Right lung (tissue), 10 donors: ENCODE results near the gene CNOT6L. TPM values are rescaled to one million over a fixed set of nuclear protein-coding genes. Genes with fewer than 3 reads are reported as not detected.
A peak's percentile ranks its signal among the peaks of the same experiment; 100 is the strongest.
"Not testable (repeated sequence)": the region's sequence is repeated elsewhere in the genome, so short reads cannot be mapped to it uniquely, and the experiment has no call there.

ENCODE experiments used
- DNase-seq, 2 donors: peaks; one replicate each; pipeline ENCODE4 v3.0.0-alpha.2; 2013
- long read RNA-seq, 8 donors: transcript quantifications; one replicate each; lab custom pipeline, GENCODE V29; 2026
- polyA plus RNA-seq, 5 donors: library from polyadenylated mRNA; unstranded; fragments of 120-200 nt; gene quantifications; one replicate each; pipeline versions ENCODE4 v1.2.1 to v1.2.3, GENCODE V29; 2013; ENCODE audit warnings: inconsistent platforms in 1 of 5, low replicate concordance in 1 of 5; ENCODE audit not compliant: insufficient read length in 5 of 5, insufficient read depth in 1 of 5

CNOT6L gene
- 10 to 100 TPM; 19.0 to 34.6 (median 33.1) TPM for polyA plus RNA-seq
- long read RNA-seq, donor 1, partial matches to known transcripts = 0 of 3 reads
- long read RNA-seq, donor 1, other reads (novel, unspliced or antisense) = 0 of 3 reads
- long read RNA-seq, donor 2, partial matches to known transcripts = 0 of 2 reads
- long read RNA-seq, donor 2, other reads (novel, unspliced or antisense) = 0 of 2 reads
- long read RNA-seq, donor 3 = 0 reads
- long read RNA-seq, donor 4, partial matches to known transcripts = 0 of 1 reads
- long read RNA-seq, donor 4, other reads (novel, unspliced or antisense) = 0 of 1 reads
- long read RNA-seq, donor 5 = 0 reads
- long read RNA-seq, donor 6, full-length matches to known transcripts = 3 of 3 reads
- long read RNA-seq, donor 6, partial matches to known transcripts = 0 of 3 reads
- long read RNA-seq, donor 6, other reads (novel, unspliced or antisense) = 0 of 3 reads
- long read RNA-seq, donor 7, partial matches to known transcripts = 0 of 2 reads
- long read RNA-seq, donor 7, other reads (novel, unspliced or antisense) = 0 of 2 reads
- long read RNA-seq, donor 8, full-length matches to known transcripts = 2 of 2 reads
- long read RNA-seq, donor 8, partial matches to known transcripts = 0 of 2 reads
- long read RNA-seq, donor 8, other reads (novel, unspliced or antisense) = 0 of 2 reads

DNA sequence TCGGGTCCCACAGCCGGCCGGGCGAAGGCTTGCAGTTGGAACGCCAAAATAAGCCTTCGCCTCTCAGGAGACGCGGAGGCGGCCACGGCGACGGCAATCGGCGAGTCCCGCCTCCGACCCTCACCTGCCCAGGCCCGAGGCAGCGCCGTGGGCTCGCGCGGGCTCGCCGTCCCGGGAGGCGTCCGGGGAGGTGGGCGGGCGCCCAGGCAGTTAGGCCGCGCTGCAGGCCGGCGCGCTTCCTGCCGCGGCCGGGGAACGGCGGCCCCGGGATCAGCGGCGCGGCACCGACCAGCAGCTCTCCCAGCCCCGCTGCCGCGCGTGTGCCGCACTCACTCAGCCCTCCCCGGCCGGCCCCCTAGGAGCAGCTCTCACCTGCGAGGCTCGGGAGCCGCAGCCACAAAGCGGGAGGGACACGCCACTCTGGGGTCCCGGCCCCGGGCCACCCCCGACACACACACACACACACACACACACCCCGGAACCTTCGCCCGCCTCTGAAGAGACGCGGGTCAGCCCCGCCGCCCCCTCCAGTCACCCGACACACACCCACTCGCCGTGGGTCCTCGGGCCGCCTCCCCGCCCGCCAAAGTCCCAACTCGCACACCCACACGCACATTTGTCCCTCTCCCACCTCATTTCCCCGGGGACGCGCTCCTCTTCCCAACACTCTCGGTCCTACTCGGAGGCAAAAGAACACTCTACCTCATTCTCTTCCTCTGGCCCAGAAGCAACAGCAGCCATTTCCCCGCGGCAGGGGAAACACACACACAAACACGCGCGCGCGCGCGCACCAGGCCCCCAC lies at the start of gene CNOT6L:
CNOT6L (minus strand) TSS at position 767 of the 802 bp plus-strand sequence; CDS start at position 707, 60 bp downstream.
- peak; percentile 74 for DNase-seq

DNA sequence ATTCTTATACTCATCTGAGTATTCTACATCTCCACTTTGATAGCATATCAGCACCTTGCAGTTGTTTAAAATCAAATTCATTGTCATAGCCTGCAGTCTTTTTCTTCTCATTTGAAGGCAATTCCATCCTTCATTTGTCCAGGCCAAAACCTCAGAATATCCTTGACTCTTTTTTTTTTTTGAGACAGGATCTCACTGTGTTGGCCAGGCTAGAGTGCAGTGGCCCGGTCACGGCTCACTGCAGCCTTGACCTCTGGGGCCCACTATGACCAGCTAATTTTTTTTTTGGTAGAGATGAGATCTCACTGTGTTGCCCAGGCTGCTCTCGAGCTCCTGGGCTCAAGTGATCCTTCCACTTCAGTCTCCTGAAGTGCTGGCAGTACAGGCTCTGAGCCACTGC lies 46.1 kb upstream of the CNOT6L start:
- DNase-seq = no peak

DNA sequence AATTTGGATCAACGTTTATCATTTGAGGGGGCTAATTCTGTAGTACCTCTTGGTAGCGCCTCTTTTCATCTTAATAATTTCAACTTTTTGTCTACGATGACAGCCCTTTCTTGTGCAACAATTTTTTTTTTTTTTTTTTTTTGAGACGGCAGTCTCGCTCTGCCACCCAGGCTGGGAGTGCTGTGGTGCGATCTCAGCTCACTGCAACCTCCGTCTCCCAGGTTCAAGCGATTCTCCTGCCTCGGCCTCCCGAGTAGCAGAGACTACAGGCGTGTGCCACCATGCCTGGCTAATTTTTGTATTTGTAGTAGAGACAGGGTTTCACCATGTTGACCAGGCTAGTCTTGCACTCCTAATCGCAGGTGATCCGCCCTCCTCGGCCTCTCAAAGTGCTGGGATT lies 44.2 kb upstream of the CNOT6L start:
- DNase-seq = not testable (repeated sequence)

DNA sequence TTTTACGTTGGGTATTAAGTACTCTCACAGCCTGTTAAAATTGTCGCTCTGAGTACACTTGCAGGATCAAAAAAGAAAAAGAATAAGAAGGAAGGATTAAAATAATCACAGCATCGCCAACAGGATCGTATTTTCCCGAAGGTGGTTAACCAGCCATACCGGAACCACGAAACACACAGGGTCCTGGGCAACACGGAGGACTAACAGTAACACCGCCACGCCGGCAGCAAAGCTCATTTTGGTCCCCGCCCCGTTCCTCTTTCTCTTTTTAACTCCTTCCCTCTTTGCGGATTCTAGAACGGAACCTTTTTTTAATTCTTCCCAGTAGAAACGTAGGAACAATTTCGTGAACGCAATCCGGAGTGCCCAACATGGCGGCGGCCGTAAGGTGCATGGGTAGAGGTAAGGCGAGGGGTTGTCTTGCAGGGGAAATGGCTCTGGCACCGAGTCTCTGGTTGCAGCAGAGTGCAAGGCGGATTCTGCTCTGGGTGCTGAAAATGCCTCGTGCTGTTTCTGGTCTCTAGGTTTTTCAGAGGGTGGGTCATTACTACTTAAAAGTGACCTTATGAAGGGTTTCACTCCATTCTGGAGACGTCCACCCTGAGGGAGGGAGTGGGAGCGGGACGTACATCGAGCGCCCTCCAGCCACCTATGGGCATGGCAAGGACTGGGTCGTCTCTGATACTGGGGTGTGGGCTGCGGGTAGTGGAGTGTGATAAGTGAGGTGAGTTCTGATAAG lies 43.5 kb upstream of the CNOT6L start, which contains the start of gene MRPL1:
MRPL1 (plus strand) TSS at position 353 of the 739 bp plus-strand sequence; CDS start at position 372, 19 bp downstream.
- DNase-seq = peak; percentile 90 to 92

DNA sequence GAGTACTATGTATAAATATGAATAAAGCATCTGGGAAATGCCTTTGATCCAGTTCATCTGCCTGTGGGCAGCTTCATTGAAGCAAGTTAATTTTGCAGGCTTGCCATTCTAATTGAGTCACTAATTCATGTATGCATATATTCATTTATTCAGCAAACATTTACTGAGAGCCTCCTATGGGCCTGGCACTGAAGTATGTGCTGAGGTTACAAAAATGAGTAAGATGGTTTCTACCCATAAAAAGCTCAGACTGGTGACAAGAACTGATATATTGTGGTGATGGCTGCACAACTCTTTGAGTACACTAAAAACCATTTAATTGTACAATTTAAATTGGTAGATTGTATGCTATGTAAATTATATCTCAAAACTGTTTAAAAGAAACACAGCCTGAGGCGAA lies 42.3 kb upstream of the CNOT6L start:
- no peak for DNase-seq

DNA sequence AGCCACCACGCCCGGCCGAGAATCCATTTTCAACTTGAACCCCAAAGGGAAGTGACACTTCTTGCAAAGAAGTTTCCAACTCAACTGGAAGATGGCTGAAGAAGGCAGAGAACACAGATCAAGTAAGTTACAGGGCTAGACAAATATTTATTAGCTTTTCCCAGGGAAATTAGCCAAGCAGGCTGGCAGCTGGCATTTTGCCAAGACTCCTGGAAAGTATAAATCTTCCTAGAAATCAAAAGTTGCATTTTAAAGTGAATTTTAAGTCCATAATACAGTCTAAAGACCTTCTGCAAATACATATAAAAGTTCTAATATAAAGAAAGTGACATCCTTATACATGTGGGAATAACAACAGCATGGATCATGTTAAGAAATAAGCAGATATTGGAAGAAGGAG lies 40.1 kb upstream of the CNOT6L start:
- DNase-seq = no peak

DNA sequence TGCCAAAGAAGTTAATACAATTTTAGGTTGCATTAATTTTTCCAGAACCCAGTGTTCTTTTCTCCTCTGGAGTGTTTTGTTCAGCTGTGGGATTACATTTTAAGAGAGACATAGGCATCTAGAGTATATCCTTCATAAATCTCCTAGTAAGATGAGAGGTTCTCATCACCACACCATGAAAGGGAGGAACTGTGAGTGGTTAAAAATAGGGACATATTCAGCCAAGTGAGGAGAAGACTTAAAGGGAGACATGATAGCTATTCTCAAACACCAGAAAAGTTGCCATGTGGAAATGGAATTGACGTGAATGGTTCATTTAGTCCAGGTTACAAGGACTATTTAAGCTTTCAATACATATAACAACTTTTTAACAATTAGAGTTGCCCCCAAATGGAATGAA lies 37.0 kb upstream of the CNOT6L start:
- no peak for DNase-seq

DNA sequence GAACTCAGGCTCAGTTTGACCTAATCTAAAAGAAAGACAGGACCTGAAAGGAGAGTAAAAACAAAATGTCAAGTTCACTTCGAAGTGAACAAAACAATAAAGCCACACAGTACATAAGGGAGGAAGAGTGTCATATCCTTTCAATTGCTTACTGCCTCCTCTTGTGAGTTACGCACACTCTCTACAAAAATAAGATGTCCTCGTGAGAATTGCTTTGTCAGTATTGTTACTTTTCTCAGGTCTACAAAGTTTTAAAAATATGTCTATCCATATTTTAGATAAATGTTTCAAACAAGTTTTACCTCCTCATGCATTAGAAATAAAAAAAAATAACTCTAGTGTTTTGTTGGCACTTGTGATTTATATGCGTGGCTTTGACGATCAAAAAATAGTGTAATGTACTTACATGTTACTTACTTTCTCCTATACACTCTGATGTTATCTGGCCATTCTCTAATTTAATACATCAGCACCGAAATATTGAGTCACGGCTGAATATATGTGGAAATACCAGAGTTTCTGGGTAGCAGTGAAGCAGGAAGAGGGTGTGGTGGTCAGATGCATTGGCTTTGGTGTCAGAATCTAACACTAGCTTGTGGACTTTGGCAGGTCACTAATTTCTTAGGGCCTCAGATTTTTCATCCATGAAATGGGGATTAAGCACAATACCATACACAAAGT lies 35.4 kb upstream of the CNOT6L start:
- DNase-seq = no peak

DNA sequence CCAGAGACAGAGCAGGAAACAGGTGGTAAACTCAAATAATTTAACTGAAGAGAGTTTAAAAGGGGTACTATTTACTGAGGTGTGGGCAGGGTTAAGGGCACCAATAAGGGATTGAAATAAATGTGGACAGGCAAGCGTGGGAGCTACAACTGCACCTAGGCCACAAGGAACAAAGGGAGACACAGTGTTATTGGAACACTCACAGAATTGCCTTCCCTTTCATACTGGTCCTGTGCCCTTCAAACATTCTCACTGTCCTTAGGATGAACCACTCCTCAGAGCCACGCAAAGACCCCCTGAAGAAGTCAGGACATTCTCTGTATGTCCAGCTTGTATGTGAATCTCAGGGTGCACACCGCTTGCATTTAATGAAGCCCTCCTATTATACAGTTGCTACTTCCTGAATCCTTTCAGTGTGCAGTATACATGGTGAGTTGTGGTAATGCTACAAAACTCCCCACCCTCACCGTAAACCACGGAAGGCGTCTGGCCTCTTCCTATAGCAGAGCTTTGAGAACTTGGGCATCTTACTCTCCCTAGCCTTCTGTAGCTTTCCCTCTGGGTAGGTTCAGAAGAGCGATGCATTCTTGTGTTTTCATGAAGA lies 33.8 kb upstream of the CNOT6L start:
- DNase-seq = no peak

DNA sequence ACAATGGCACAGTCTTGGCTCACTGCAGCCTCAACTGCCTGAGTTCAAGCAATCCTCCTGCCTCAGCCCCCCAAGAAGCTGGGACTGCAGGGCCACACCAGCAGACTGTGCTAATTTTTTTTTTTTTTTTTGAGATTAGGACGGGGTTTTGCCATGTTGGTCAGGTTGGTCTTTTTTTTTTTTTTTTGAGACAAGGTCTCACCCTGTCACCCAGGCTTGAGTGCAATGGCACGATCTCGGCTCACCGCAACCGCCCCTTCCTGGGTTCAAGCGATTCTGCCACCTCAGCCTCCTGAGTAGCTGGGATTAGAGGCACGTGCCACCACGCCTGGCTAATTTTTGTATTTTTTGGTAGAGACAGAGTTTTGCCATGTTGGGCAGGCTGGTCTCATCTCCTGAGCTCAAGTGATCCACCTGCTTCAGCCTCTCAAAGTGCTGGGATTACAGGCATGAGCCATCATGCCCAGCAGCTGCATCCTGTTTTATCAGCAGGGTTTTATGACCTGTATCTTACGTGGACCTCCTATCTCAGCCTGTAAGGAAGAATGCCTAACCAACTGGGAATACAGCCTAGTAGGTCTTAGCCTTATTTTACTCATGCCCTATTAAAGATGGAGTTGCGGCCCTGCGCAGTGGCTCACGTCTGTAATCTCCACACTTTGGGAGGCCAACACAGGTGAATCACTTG lies 30.3 kb upstream of the CNOT6L start:
- DNase-seq = no peak

DNA sequence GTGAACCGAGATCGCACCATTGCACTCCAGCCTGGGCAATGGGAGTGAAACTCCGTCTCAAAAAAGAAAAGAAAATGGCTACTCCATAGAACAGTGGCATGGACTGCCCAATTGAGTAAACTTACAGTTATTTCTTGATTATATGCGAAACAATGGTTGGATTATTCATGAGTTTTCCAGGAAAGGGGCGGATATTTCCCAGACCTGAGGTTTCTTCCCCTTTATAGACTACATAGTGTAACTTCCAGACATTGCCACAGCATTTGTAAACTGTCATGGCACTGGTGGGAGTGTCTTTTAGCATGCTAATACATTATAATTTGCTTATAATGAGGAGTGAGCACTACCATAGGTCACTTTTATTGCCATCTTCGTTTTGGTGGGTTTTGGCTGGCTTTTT lies 29.3 kb upstream of the CNOT6L start:
- DNase-seq = no peak

DNA sequence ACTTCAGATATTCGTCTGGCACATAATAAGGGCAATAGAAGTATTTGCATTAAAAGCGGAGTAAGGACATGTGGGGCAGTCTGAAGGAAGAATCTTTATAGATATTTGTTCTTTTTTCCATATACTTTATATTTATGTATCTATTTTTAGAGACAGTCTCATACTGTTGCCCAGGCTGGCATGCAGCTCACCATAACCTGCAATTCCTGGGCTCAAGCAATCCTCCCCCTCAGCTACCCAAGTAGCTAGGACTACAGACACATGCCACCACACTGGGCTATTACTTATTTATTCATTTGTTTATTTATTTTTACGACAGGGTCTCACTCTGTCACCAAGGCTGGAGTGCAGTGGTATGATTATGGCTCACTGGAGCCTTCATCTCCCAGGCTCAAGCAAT lies 26.8 kb upstream of the CNOT6L start:
- DNase-seq = no peak

DNA sequence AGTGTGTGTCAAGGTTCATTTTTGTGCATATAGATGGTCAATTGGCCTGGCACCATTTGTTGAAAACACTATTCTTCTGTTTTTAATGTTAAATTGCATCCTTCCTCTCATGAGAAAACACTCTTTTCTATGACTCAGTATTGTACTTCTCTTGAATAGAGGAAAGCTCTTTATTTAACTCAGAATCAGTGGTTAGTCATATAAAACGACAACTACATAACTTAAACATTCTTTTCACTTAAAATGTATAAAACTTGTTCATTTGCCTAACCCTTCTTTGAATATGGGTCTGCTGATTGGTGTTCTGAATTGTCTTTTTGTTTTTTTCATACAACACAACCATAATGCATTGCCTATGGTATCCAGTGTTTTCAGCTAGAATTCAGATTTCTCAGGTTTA lies 26.2 kb upstream of the CNOT6L start:
- no peak for DNase-seq

DNA sequence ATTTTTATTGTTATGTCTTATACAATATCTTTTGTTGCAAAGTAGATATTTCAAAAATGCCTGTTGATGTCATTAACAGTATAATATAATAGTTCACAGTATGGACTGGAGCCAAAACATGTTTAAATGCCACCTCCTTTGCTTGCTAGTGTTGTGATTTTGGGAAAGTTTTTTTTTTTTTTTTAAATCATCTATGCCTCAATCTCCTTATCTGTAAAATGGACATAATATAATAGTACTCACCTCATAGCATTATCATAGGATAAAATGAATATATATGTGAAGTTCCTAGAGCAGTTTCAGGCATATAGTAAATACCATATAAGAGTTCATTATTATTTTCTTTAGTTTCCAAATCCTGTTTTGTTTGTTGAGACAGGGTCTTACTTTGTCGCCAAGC lies 25.2 kb upstream of the CNOT6L start:
- no peak for DNase-seq

DNA sequence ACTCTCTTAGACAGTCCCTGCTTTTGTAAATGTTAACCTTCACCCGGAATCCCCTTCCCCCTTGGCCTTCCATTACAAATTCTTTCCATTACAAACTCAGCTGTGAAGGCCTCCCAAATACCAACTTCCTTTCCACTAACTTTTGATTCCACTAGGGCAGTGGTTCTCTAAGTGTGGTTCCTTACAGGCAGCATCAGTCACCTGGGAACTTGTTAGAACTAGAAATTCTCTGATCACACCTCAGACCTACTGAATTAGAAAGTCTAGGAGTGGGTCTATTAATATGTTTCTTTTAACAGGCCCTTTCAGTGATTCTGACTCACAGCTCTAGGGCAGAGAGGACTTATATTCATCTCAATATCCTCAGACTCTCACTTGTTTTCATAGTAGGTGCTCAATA lies 24.5 kb upstream of the CNOT6L start:
- no peak for DNase-seq

DNA sequence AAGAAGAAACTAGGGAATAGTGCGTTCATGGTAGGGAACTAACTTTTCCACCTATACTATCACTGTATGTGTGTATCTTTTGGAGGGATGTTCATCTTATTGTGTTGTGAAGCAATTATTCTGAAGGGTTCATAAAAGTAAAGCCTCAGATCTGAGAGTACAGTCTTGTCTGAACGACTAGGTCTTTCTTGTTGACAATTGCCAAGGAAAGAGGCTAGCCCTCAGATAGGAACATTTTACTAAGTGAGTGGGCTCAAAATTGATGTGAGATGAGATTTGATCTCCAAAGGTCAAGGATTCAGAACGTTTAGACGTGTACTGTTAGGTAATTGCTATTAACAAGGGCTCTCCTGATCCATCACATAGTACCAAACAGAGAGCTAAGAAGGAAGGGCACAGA lies 15.2 kb upstream of the CNOT6L start:
- no peak for DNase-seq

DNA sequence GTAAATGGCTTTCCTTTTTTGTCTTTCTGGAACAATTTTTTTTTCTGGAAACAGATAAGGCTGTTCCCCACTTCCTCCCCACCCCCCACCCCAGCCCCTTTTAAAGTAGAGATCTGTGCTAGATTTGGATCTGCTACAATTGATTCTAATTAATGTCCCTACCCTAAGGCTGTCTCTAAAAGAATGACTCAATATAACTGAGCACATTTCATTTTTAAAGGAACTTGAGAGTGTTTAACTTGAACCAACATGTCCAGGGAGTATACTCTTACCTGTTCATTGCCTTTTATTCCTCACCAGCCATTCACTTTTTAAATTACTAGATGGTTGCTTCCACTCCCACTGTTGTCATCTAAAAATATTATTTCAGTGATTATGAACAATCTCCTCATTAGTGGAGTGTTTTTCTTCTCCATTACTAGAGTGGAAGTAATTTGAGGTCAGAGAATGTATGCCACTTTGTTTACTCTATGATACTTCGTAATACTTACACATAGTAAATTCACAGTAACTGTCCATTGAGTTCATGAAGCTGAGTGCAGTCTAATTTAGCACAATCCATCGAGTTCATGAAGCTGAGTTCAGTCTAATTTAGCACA lies 14.1 kb upstream of the CNOT6L start:
- DNase-seq = no peak

DNA sequence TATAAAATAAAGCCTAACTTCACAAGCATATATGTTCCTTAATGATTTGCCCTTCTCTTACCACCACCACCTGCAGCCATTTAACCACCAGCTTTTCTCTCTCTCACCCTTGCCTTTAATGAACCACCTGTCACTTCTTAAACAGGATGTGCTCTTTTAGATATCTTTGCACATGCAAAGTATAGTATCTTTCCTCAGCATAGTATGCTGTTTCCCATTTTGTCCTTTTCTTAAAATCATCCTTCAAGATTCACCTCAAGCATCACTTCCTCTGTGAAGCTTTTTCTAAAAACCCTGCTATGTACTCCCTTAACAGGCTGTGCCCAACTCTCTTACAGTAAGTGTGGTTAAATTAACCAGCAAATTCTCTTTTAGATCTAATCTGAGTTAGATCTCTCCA lies 8.2 kb upstream of the CNOT6L start:
- no peak for DNase-seq

DNA sequence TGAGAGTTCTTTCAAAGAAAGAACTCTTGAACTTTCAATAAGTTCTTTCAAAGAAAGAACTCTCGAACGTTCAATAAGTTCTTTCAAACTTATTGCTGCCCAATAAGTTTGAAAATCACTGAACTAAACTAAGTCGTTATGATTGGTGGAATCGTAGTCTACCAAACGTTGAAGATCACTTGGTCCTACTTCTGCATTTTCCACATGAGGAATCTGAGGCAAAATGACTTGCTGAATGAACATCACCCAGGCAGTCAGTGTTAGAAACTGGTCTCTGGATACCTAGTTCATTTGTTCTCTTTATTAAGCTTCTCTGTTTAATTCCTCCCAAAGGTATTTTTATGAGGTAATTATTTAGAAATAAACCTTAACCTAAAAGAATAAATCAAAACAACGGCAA lies 7.1 kb upstream of the CNOT6L start:
- DNase-seq = no peak

DNA sequence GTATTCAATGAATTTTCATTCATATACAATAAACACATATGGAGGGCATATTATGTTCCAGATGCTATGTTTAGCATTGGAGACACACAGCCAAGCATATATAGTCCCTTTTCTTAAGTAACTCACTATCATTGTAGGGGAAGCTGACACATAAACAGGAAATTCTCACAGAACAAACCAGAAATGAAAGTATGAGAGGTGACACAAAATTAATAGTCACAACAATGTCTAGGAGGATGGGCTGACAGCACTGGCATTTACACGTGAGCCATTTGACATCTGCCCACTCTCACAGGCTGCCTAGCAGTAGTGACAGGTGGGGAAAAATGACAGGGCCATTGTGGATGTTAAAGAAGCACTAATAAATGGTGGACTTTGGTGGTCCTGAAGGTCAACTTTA lies 2.6 kb upstream of the CNOT6L start:
- DNase-seq = no peak
